B cell (primary cell): ENCODE data around the gene TRAPPC8. TPM values are rescaled to one million over a fixed set of nuclear protein-coding genes. Genes with fewer than 3 reads are reported as not detected.
A peak's percentile ranks its signal among the peaks of the same experiment; 100 is the strongest.

Source experiments
- ATAC-seq: fragments of 200-7000 bp; cut with Tn5 transposase; one replicate; pipeline ENCODE4 v1.10.0; 2021; ENCODE audit warnings: low read depth, mild to moderate bottlenecking, moderate number of reproducible peaks, moderate library complexity
- CTCF ChIA-PET: fragments of 350-600 bp; sonication (Branson Sonifier 250); formaldehyde crosslinking; loops from one replicate; lab custom pipeline; 2021; ENCODE audit warnings: antibody characterized with exemption, inconsistent platforms; lab: Charles Lee
- POLR2A ChIA-PET: fragments of 350-600 bp; sonication (Branson Sonifier 250); formaldehyde crosslinking; loops from one replicate; lab custom pipeline; 2021; ENCODE audit warnings: antibody characterized with exemption; lab: Charles Lee
- DNase-seq: peaks from one replicate; pipeline ENCODE4 v3.0.0; 2013
- H2AFZ ChIP-seq: 2 replicates; pipeline ENCODE4 v1.6.1; 2012; ENCODE audit warnings: mild to moderate bottlenecking, low read depth, low read length; ENCODE audit not compliant: insufficient read depth, poor library complexity, severe bottlenecking
- H3K27ac ChIP-seq, 2 donors: 1 replicate in 1 of 2; 2 replicates in 1 of 2; pipeline ENCODE4 v1.5.1; 2012 to 2013; ENCODE audit warnings: low read length in 2 of 2, mild to moderate bottlenecking in 2 of 2, moderate library complexity in 1 of 2
- H3K27me3 ChIP-seq, 4 experiments: fragments of 200-600 bp in 1 of 4; sonication (generic) in 1 of 4; replicated peaks in 1 of 4; 1 replicate in 2 of 4; 2 replicates in 2 of 4; pipeline versions ENCODE4 v1.6.1 to v1.7.0; 2013 to 2016; ENCODE audit warnings: low read length in 3 of 4, mild to moderate bottlenecking in 2 of 4, mixed read lengths in 1 of 4, moderate library complexity in 1 of 4; ENCODE audit not compliant: insufficient read depth in 4 of 4, control insufficient read depth in 3 of 4; ENCODE audit errors: control extremely low read depth in 1 of 4
- H3K36me3 ChIP-seq, 2 experiments: replicated peaks in 1 of 2; 1 replicate in 1 of 2; 2 replicates in 1 of 2; pipeline versions ENCODE4 v1.6.1 to v1.7.1; 2013; ENCODE audit warnings: low read length in 1 of 2; ENCODE audit not compliant: insufficient read depth in 2 of 2, control insufficient read depth in 1 of 2; ENCODE audit errors: control extremely low read depth in 1 of 2, extremely low read depth in 1 of 2
- H3K4me1 ChIP-seq, 2 donors: fragments of 200-600 bp in 1 of 2; sonication (generic) in 1 of 2; 1 replicate in 1 of 2; 2 replicates in 1 of 2; pipeline versions ENCODE4 v1.5.1 to v1.6.1; 2013 to 2017; ENCODE audit warnings: low read length in 2 of 2; ENCODE audit not compliant: control insufficient read depth in 2 of 2, insufficient read depth in 2 of 2
- H3K4me2 ChIP-seq: replicated peaks from 2 replicates; pipeline ENCODE3; 2012; ENCODE audit warnings: mild to moderate bottlenecking, low read depth, low read length; ENCODE audit not compliant: poor library complexity, severe bottlenecking
- H3K4me3 ChIP-seq, 5 experiments: fragments of 200-600 bp in 1 of 5; sonication (generic) in 1 of 5; 1 replicate in 3 of 5; 2 replicates in 2 of 5; pipeline versions ENCODE4 v1.5.1 to v1.7.0; 2011 to 2016; ENCODE audit warnings: low read length in 4 of 5, mild to moderate bottlenecking in 4 of 5, low read depth in 2 of 5, control low read depth in 1 of 5, moderate library complexity in 1 of 5; ENCODE audit not compliant: insufficient read depth in 1 of 5; ENCODE audit errors: control extremely low read depth in 1 of 5, extremely low read depth in 1 of 5
- H3K79me2 ChIP-seq: fragments of 200-600 bp; sonication (generic); one replicate; pipeline ENCODE4 v1.6.0; 2016; ENCODE audit warnings: low read length; ENCODE audit not compliant: control insufficient read depth, insufficient read depth
- H3K9ac ChIP-seq: fragments of 200-600 bp; sonication (generic); 2 replicates; pipeline ENCODE4 v1.6.1; 2017; ENCODE audit warnings: mild to moderate bottlenecking, low read length, moderate library complexity
- H3K9me3 ChIP-seq, 3 donors: one replicate each; pipeline versions ENCODE4 v1.6.1 to v1.7.1; 2013; ENCODE audit warnings: low read length in 2 of 3; ENCODE audit not compliant: control insufficient read depth in 2 of 3, insufficient read depth in 1 of 3; ENCODE audit errors: control extremely low read depth in 1 of 3
- H4K20me1 ChIP-seq: 2 replicates; pipeline ENCODE4 v1.6.0; 2012; ENCODE audit warnings: mild to moderate bottlenecking, low read length; ENCODE audit not compliant: insufficient read depth, control insufficient read depth, poor library complexity, severe bottlenecking
- H3K27ac Mint-ChIP-seq: one replicate; pipeline ENCODE4 v1.8.0; 2021; ENCODE audit warnings: mixed read lengths
- H3K27me3 Mint-ChIP-seq: one replicate; pipeline ENCODE4 v1.8.0; 2021; ENCODE audit warnings: mixed read lengths
- H3K4me1 Mint-ChIP-seq: one replicate; pipeline ENCODE4 v1.8.0; 2021; ENCODE audit warnings: mixed read lengths
- H3K4me3 Mint-ChIP-seq: one replicate; pipeline ENCODE4 v1.8.0; 2021; ENCODE audit warnings: mixed read lengths
- H3K9me3 Mint-ChIP-seq: one replicate; pipeline ENCODE4 v1.8.0; 2022; ENCODE audit warnings: mixed read lengths; ENCODE audit not compliant: insufficient read depth
- CTCF ChIP-seq: fragments of 200-600 bp; IDR thresholded peaks from one replicate; pipeline ENCODE4 v1.8.0; 2022; ENCODE audit warnings: antibody characterized with exemption, mild to moderate bottlenecking
- EZH2 ChIP-seq: IDR thresholded peaks from 2 replicates; pipeline ENCODE4 v1.6.1; 2012; ENCODE audit warnings: borderline replicate concordance, low read depth, mild to moderate bottlenecking, moderate library complexity, low read length; ENCODE audit not compliant: insufficient read depth, poor library complexity, severe bottlenecking
- WGBS: methylation state at CpG from one replicate; pipeline ENCODE4 v1.1.5; 2013; ENCODE audit warnings: missing lambda C conversion rate; ENCODE audit not compliant: insufficient coverage; 5-methylcytosine and 5-hydroxymethylcytosine counted together
- intact Hi-C: fragments of 100-400 bp; cut with micrococcal nuclease; formaldehyde crosslinking; loops from one replicate; pipeline ENCODE4 v1.10.0; 2022
- polyA plus RNA-seq: library from polyadenylated mRNA; depleted of rRNA; stranded (reverse); fragments of >200 nt; gene quantifications from 2 replicates; pipeline ENCODE4 v1.2.3, GENCODE V29; 2012
- total RNA-seq, 2 donors: library from RNA; stranded (reverse); fragments of 120-200 nt in 1 of 2; gene quantifications; 1 replicate in 1 of 2; 2 replicates in 1 of 2; pipeline versions ENCODE4 v1.2.3 to v1.2.4, GENCODE V29; 2013 to 2022

The TRAPPC8 gene
- total and polyA plus RNA-seq, 2 donors (not counting 1 experiment from before 2014, with no cell fraction given): 53.6 to 95.5 TPM

GRCh38 chr18:31821545-31822171 lies 121.3 kb downstream of the TRAPPC8 start:
- H3K9me3 ChIP-seq: no peaks in the 10 kb centered on the region
- no peaks in the 10 kb centered on the region for H3K27me3 ChIP-seq
- H3K79me2 ChIP-seq: no peaks in the 10 kb centered on the region
- H3K9ac ChIP-seq: no peak overlapping the region
- Mint-ChIP-seq H3K4me3 (no peak overlapping the region), H3K4me1 (peaks cover 3% of the 10 kb centered on the region), H3K27ac (no peak overlapping the region), H3K9me3 (no peaks in the 10 kb centered on the region), H3K27me3 (peaks cover 6% of the 10 kb centered on the region)
- no peaks in the 10 kb centered on the region for H3K4me1 ChIP-seq
- TF ChIP-seq EZH2: no peak
- no peak for TF ChIP-seq CTCF
- WGBS: 7% methylated on average over 2 of the region's 8 CpGs
- ATAC-seq: no peak
- intact Hi-C loops: loop anchor here (5.0 kb wide), 1 partner anchor 136 kb away; no protein-coding TSS in a partner anchor
- DNase-seq: no peak
- no peak overlapping the region for H2AFZ ChIP-seq
- H3K27ac ChIP-seq: no peak overlapping the region
- POLR2A ChIA-PET: no interaction called here
- no peaks in the 10 kb centered on the region for H4K20me1 ChIP-seq
- CTCF ChIA-PET: interaction anchor here (0.8 to 1.6 kb wide), 4 partner anchors 21 to 267 kb away, joined by 3 to 4 read pairs (median 3); no protein-coding TSS in a partner anchor
- no peak overlapping the region for H3K4me2 ChIP-seq
- no peaks in the 10 kb centered on the region for H3K36me3 ChIP-seq
- no peak overlapping the region for H3K4me3 ChIP-seq

- H3K79me2 ChIP-seq: no peaks in the 10 kb centered on the region
- Mint-ChIP-seq H3K4me3 (no peak overlapping the region), H3K27ac (no peak overlapping the region), H3K27me3 (peaks cover 6% of the 10 kb centered on the region), H3K4me1 (no peaks in the 10 kb centered on the region), H3K9me3 (no peaks in the 10 kb centered on the region)
- no peak overlapping the region for H2AFZ ChIP-seq
- H3K9me3 ChIP-seq: no peaks in the 10 kb centered on the region
- H4K20me1 ChIP-seq: no peaks in the 10 kb centered on the region
- no peak overlapping the region for H3K4me3 ChIP-seq
- TF ChIP-seq EZH2 (no peak), CTCF (peak; percentile 51)
- H3K27me3 ChIP-seq: no peaks in the 10 kb centered on the region
- H3K4me1 ChIP-seq: no peaks in the 10 kb centered on the region
- WGBS: no CpG with 5 or more reads among the region's 1 CpG
- H3K9ac ChIP-seq: no peak overlapping the region
- no peak for DNase-seq
- no peak overlapping the region for H3K27ac ChIP-seq
- H3K36me3 ChIP-seq: no peaks in the 10 kb centered on the region
- ChIA-PET CTCF (interaction anchor here (1.0 to 1.6 kb wide), 5 partner anchors 9 to 145 kb away, joined by 3 to 5 read pairs (median 4); no protein-coding TSS in a partner anchor), POLR2A (no interaction called here)
- no peak for ATAC-seq
- H3K4me2 ChIP-seq: no peak overlapping the region
- intact Hi-C loops: loop anchor here (2.0 to 5.0 kb wide), 2 partner anchors 79 to 137 kb away; no protein-coding TSS in a partner anchor
These were observed 123.1 kb downstream of the TRAPPC8 start for GRCh38 chr18:31819925-31820229.
